ENCODE measurements around the gene FNIP2. TPM values are rescaled to one million over a fixed set of nuclear protein-coding genes. Genes with fewer than 3 reads are reported as not detected.
"Not testable (repeated sequence)": the region's sequence is repeated elsewhere in the genome, so short reads cannot be mapped to it uniquely, and the experiment has no call there.

The FNIP2 gene
- total RNA-seq, 1 experiment from 2014 or later, result 16.1 TPM

DNA sequence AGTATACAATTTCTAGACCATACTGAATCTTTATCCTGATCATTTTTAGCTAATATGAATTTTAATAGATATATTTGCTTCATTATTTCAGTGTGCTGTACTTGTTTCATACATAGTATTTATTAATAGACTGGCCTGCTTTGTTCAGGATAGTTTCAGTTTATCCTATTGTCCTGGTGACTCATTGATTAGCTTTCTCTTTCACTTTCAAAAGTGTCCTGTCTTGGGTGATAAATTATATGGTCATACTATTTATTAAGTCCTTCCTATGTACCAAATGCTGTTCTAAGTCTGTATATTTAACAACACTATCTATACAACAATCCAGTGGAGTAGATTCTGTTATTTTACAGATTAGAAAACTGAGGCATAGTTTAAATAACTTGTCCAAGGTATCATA, 180.3 kb downstream of the FNIP2 start:
- POLR2A ChIA-PET (ENCODE audit: low non-redundant PET), result no interaction called here
- BruUV-seq (replicated peaks), result no TSS peak
- TF ChIP-seq EZH2 (IDR thresholded peaks at IDR 0.05; ENCODE audit: borderline replicate concordance, low read depth, low read length, poor library complexity, severe bottlenecking), result no peak
- no peak for TF ChIP-seq CTCF (conservative IDR thresholded peaks at IDR 0.05; ENCODE audit: low read depth, low read length)
- intact Hi-C loops (cut with micrococcal nuclease; ENCODE audit: unreplicated experiment), result no loop called here
- Histone ChIP-seq H3K27me3 (replicated peaks; ENCODE audit: insufficient read depth, low read depth, low read length, poor library complexity) (no peaks in the 10 kb centered on the region), H3K4me3 (ENCODE audit: low read depth, low read length, poor library complexity, severe bottlenecking) (no peak overlapping the region), H3K9me3 (ENCODE audit: low read depth, low read length, poor library complexity, severe bottlenecking) (peaks cover 20% of the 10 kb centered on the region), H3K36me3 (ENCODE audit: insufficient read depth, low read length, poor library complexity, severe bottlenecking) (no peaks in the 10 kb centered on the region), H3K4me1 (ENCODE audit: insufficient read depth, low read length, poor library complexity, severe bottlenecking) (no peaks in the 10 kb centered on the region), H3K27ac (ENCODE audit: low read depth, low read length, poor library complexity, severe bottlenecking) (no peak overlapping the region)
- no peak for DNase-seq (ENCODE audit: low spot score)
- CTCF ChIA-PET, result interaction anchor here (0.5 kb wide), 1 partner anchor 998 kb away, joined by 3 read pairs; no protein-coding TSS in a partner anchor

DNA sequence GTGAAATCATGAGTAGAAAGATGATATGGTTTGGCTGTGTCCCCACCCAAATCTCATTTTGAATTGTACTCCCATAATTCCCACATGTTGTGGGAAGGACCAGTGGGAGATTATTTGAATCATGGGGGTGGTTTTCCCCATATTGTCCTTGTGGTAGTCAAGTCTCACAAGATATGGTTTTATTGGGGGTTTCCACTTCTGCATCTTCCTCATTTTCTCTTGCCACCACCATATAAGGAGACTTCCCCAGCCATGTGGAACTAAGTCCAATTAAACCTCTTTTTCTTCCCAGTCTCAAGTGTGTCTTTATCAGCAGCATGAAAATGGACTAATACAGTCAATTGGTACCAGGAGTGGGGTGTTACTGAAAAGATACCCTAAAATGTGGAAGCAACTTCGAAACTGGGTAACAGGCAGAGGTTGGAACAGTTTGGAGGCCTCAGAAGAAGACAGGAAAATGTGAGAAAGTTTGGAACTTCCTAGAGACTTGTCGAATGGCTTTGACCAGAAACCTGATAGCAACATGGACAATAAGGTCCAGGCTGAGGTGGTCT, 183.5 kb downstream of the FNIP2 start:
- H3K27ac ChIP-seq (ENCODE audit: low read depth, low read length, poor library complexity, severe bottlenecking); CTCF ChIA-PET; intact Hi-C loops (cut with micrococcal nuclease; ENCODE audit: unreplicated experiment); POLR2A ChIA-PET (ENCODE audit: low non-redundant PET); DNase-seq (ENCODE audit: low spot score); H3K36me3 ChIP-seq (ENCODE audit: insufficient read depth, low read length, poor library complexity, severe bottlenecking); H3K27me3 ChIP-seq (replicated peaks; ENCODE audit: insufficient read depth, low read depth, low read length, poor library complexity); H3K4me1 ChIP-seq (ENCODE audit: insufficient read depth, low read length, poor library complexity, severe bottlenecking); H3K4me3 ChIP-seq (ENCODE audit: low read depth, low read length, poor library complexity, severe bottlenecking); BruUV-seq (replicated peaks): not testable (repeated sequence)
- peaks cover 20% of the 10 kb centered on the region for H3K9me3 ChIP-seq (ENCODE audit: low read depth, low read length, poor library complexity, severe bottlenecking)

GRCh38 chr4:158956345-158956744, 187.5 kb downstream of the FNIP2 start:
- H3K27me3 ChIP-seq (replicated peaks; ENCODE audit: insufficient read depth, low read depth, low read length, poor library complexity); POLR2A ChIA-PET (ENCODE audit: low non-redundant PET); intact Hi-C loops (cut with micrococcal nuclease; ENCODE audit: unreplicated experiment): not testable (repeated sequence)

DNA sequence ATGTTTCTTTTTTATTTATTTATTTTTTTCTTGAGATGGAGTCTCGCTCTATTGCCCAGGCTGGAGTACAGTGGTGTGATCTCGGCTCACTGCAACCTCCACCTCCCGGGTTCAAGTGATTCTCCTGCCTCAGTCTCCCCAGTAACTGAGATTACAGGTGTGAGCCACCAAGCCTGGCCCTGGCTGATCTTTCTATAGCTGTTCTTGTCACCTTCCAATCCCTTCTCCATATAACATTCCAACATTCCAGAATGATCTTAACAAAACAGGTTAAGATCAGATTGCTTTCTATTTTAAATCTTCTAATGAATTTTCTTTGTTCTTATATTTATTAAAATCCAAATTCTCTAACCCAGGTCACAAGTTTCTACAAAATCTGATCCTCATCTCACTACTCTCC, 188.1 kb downstream of the FNIP2 start:
- CTCF ChIA-PET; DNase-seq (ENCODE audit: low spot score); H3K4me3 ChIP-seq (ENCODE audit: low read depth, low read length, poor library complexity, severe bottlenecking); H3K36me3 ChIP-seq (ENCODE audit: insufficient read depth, low read length, poor library complexity, severe bottlenecking); H3K27ac ChIP-seq (ENCODE audit: low read depth, low read length, poor library complexity, severe bottlenecking); intact Hi-C loops (cut with micrococcal nuclease; ENCODE audit: unreplicated experiment); H3K27me3 ChIP-seq (replicated peaks; ENCODE audit: insufficient read depth, low read depth, low read length, poor library complexity); BruUV-seq (replicated peaks); POLR2A ChIA-PET (ENCODE audit: low non-redundant PET): not testable (repeated sequence)
- Histone ChIP-seq H3K9me3 (ENCODE audit: low read depth, low read length, poor library complexity, severe bottlenecking) (peaks cover 11% of the 10 kb centered on the region), H3K4me1 (ENCODE audit: insufficient read depth, low read length, poor library complexity, severe bottlenecking) (peaks cover 21% of the 10 kb centered on the region)

More at GRCh38 chr4:158956345-158956744, 187.5 kb downstream of the FNIP2 start:
- CTCF ChIA-PET; H3K4me3 ChIP-seq (ENCODE audit: low read depth, low read length, poor library complexity, severe bottlenecking); DNase-seq (ENCODE audit: low spot score); BruUV-seq (replicated peaks); H3K36me3 ChIP-seq (ENCODE audit: insufficient read depth, low read length, poor library complexity, severe bottlenecking); H3K27ac ChIP-seq (ENCODE audit: low read depth, low read length, poor library complexity, severe bottlenecking): not testable (repeated sequence)
- Histone ChIP-seq H3K4me1 (ENCODE audit: insufficient read depth, low read length, poor library complexity, severe bottlenecking) (peaks cover 16% of the 10 kb centered on the region), H3K9me3 (ENCODE audit: low read depth, low read length, poor library complexity, severe bottlenecking) (peaks cover 17% of the 10 kb centered on the region)

Other genes with a start within 250 kb of the FNIP2 start
- not detected in 2 replicates for gene RXFP1, start 247.1 kb upstream of the FNIP2 start, total RNA-seq (2021)
- gene C4orf46, start 97.1 kb upstream of the FNIP2 start, total RNA-seq (2021), result 42.2 and 44.1 TPM in 2 replicates
- 38.0 and 39.0 TPM in 2 replicates for gene ETFDH, start 96.7 kb upstream of the FNIP2 start, total RNA-seq (2021)
- gene PPID, start 45.6 kb upstream of the FNIP2 start, total RNA-seq (2021), result 79.4 and 87.6 TPM in 2 replicates

Data from A673 (cell line).